ENCODE results near the gene UBL7. TPM values are rescaled to one million over a fixed set of nuclear protein-coding genes. Genes with fewer than 3 reads are reported as not detected.

The UBL7 gene
- total RNA-seq, 1 experiment from 2014 or later: 54.5 TPM

- H3K9me3 ChIP-seq (replicated peaks): no peaks in the 10 kb centered on the region
- peaks cover 71% of the 10 kb centered on the region for H3K4me1 ChIP-seq (replicated peaks)
- H3K27ac ChIP-seq: peak overlapping the region; percentile 38
- H3K36me3 ChIP-seq: 0 out of 2 replicates have a peak, but pooled peaks cover 4% of the 10 kb centered on the region
- peak; percentile 53 to 66 for DNase-seq (ENCODE audit: low read depth in 1 of 2, low spot score in 2 of 2)
- H3K4me3 ChIP-seq: no peak overlapping the region
- H3K27me3 ChIP-seq (replicated peaks): no peaks in the 10 kb centered on the region
Measured at GRCh38 chr15:74420193-74420905, 40.6 kb downstream of the UBL7 start.

- DNase-seq (ENCODE audit: low read depth in 1 of 2, low spot score in 2 of 2): no peak
- Histone ChIP-seq H3K9me3 (replicated peaks) (no peaks in the 10 kb centered on the region), H3K36me3 (0 out of 2 replicates have a peak, but pooled peaks cover 4% of the 10 kb centered on the region), H3K27ac (peak overlapping the region; percentile 38), H3K4me3 (no peak overlapping the region), H3K4me1 (replicated peaks) (peaks cover 71% of the 10 kb centered on the region), H3K27me3 (replicated peaks) (no peaks in the 10 kb centered on the region)
Measured at GRCh38 chr15:74419432-74419831, 41.5 kb downstream of the UBL7 start.

GRCh38 chr15:74418575-74419338 is 42.2 kb downstream of the UBL7 start:
- DNase-seq (ENCODE audit: low read depth in 1 of 2, low spot score in 2 of 2): no peak
- Histone ChIP-seq H3K4me3 (no peak overlapping the region), H3K4me1 (replicated peaks) (peaks cover 65% of the 10 kb centered on the region)

GRCh38 chr15:74417670-74418069 is 43.3 kb downstream of the UBL7 start:
- Histone ChIP-seq H3K4me1 (replicated peaks) (peaks cover 55% of the 10 kb centered on the region), H3K4me3 (no peak overlapping the region), H3K27me3 (replicated peaks) (no peaks in the 10 kb centered on the region), H3K36me3 (0 out of 2 replicates have a peak, but pooled peaks cover 4% of the 10 kb centered on the region), H3K9me3 (replicated peaks) (no peaks in the 10 kb centered on the region), H3K27ac (peak overlapping the region; percentile 3; the same call in 1 of the 2 replicates)
- no peak for DNase-seq (ENCODE audit: low read depth in 1 of 2, low spot score in 2 of 2)

More at GRCh38 chr15:74418575-74419338, 42.2 kb downstream of the UBL7 start:
- H3K27me3 ChIP-seq (replicated peaks): no peaks in the 10 kb centered on the region
- H3K27ac ChIP-seq: no peak overlapping the region
- no peaks in the 10 kb centered on the region for H3K9me3 ChIP-seq (replicated peaks)
- H3K36me3 ChIP-seq: 0 out of 2 replicates have a peak, but pooled peaks cover 4% of the 10 kb centered on the region

- Histone ChIP-seq H3K4me3 (no peak overlapping the region), H3K36me3 (0 out of 2 replicates have a peak, but pooled peaks cover 4% of the 10 kb centered on the region), H3K27me3 (replicated peaks) (no peaks in the 10 kb centered on the region), H3K4me1 (replicated peaks) (peaks cover 50% of the 10 kb centered on the region), H3K27ac (peak overlapping the region; percentile 15; the same call in 1 of the 2 replicates), H3K9me3 (replicated peaks) (no peaks in the 10 kb centered on the region)
- peak; percentile 73 to 91 for DNase-seq (ENCODE audit: low read depth in 1 of 2, low spot score in 2 of 2)
Measured at GRCh38 chr15:74417225-74417624, 43.7 kb downstream of the UBL7 start.

GRCh38 chr15:74415966-74416916 is 44.7 kb downstream of the UBL7 start:
- peaks cover 40% of the 10 kb centered on the region for H3K4me1 ChIP-seq (replicated peaks)
- no peak for DNase-seq (ENCODE audit: low read depth in 1 of 2, low spot score in 2 of 2)
- H3K36me3 ChIP-seq: 0 out of 2 replicates have a peak, but pooled peaks cover 4% of the 10 kb centered on the region
- H3K9me3 ChIP-seq (replicated peaks): no peaks in the 10 kb centered on the region
- H3K27me3 ChIP-seq (replicated peaks): no peaks in the 10 kb centered on the region
- H3K27ac ChIP-seq: peak overlapping the region; percentile 15; the same call in 1 of the 2 replicates
- no peak overlapping the region for H3K4me3 ChIP-seq

- 0 out of 2 replicates have a peak, but pooled peaks cover 4% of the 10 kb centered on the region for H3K36me3 ChIP-seq
- H3K27ac ChIP-seq: no peak overlapping the region
- H3K4me3 ChIP-seq: no peak overlapping the region
- peaks cover 26% of the 10 kb centered on the region for H3K4me1 ChIP-seq (replicated peaks)
- no peaks in the 10 kb centered on the region for H3K9me3 ChIP-seq (replicated peaks)
- no peak for DNase-seq (ENCODE audit: low read depth in 1 of 2, low spot score in 2 of 2)
- no peaks in the 10 kb centered on the region for H3K27me3 ChIP-seq (replicated peaks)
Measured at GRCh38 chr15:74414603-74415338, 46.2 kb downstream of the UBL7 start.

GRCh38 chr15:74414081-74414580 is 46.8 kb downstream of the UBL7 start:
- Histone ChIP-seq H3K27ac (no peak overlapping the region), H3K4me1 (replicated peaks) (peaks cover 19% of the 10 kb centered on the region), H3K27me3 (replicated peaks) (no peaks in the 10 kb centered on the region), H3K36me3 (0 out of 2 replicates have a peak, but pooled peaks cover 4% of the 10 kb centered on the region), H3K9me3 (replicated peaks) (no peaks in the 10 kb centered on the region), H3K4me3 (no peak overlapping the region)
- no peak for DNase-seq (ENCODE audit: low read depth in 1 of 2, low spot score in 2 of 2)

GRCh38 chr15:74413350-74414080 is 47.4 kb downstream of the UBL7 start:
- H3K27ac ChIP-seq: no peak overlapping the region
- H3K4me3 ChIP-seq: no peak overlapping the region
- no peaks in the 10 kb centered on the region for H3K9me3 ChIP-seq (replicated peaks)
- H3K4me1 ChIP-seq (replicated peaks): peaks cover 16% of the 10 kb centered on the region
- H3K36me3 ChIP-seq: 0 out of 2 replicates have a peak, but pooled peaks cover 4% of the 10 kb centered on the region
- DNase-seq (ENCODE audit: low read depth in 1 of 2, low spot score in 2 of 2): no peak
- no peaks in the 10 kb centered on the region for H3K27me3 ChIP-seq (replicated peaks)

GRCh38 chr15:74412159-74412558 is 48.8 kb downstream of the UBL7 start:
- no peak for DNase-seq (ENCODE audit: low read depth in 1 of 2, low spot score in 2 of 2)
- Histone ChIP-seq H3K9me3 (replicated peaks) (no peaks in the 10 kb centered on the region), H3K27ac (no peak overlapping the region)

GRCh38 chr15:74411686-74412085 is 49.3 kb downstream of the UBL7 start:
- peaks cover 20% of the 10 kb centered on the region for H3K4me1 ChIP-seq (replicated peaks)
- 0 out of 2 replicates have a peak, but pooled peaks cover under 1% of the 10 kb centered on the region for H3K36me3 ChIP-seq

More at GRCh38 chr15:74412159-74412558, 48.8 kb downstream of the UBL7 start:
- 0 out of 2 replicates have a peak, but pooled peaks cover 4% of the 10 kb centered on the region for H3K36me3 ChIP-seq
- H3K4me1 ChIP-seq (replicated peaks): peaks cover 20% of the 10 kb centered on the region
- no peak overlapping the region for H3K4me3 ChIP-seq
- H3K27me3 ChIP-seq (replicated peaks): no peaks in the 10 kb centered on the region

GRCh38 chr15:74410502-74410901 is 50.5 kb downstream of the UBL7 start:
- H3K27ac ChIP-seq: no peak overlapping the region
- H3K36me3 ChIP-seq: no peaks in the 10 kb centered on the region
- DNase-seq (ENCODE audit: low read depth in 1 of 2, low spot score in 2 of 2): no peak
- no peaks in the 10 kb centered on the region for H3K9me3 ChIP-seq (replicated peaks)
- no peak overlapping the region for H3K4me3 ChIP-seq
- peaks cover 30% of the 10 kb centered on the region for H3K4me1 ChIP-seq (replicated peaks)
- H3K27me3 ChIP-seq (replicated peaks): no peaks in the 10 kb centered on the region

More at GRCh38 chr15:74411686-74412085, 49.3 kb downstream of the UBL7 start:
- Histone ChIP-seq H3K9me3 (replicated peaks) (no peaks in the 10 kb centered on the region), H3K4me3 (no peak overlapping the region), H3K27ac (no peak overlapping the region), H3K27me3 (replicated peaks) (no peaks in the 10 kb centered on the region)
- no peak for DNase-seq (ENCODE audit: low read depth in 1 of 2, low spot score in 2 of 2)
